Camera-type eye (tissue), 1 donor: ENCODE measurements around the gene GSTA2. TPM values are rescaled to one million over a fixed set of nuclear protein-coding genes. Genes with fewer than 3 reads are reported as not detected.

Experiments
- total RNA-seq: library from RNA; depleted of rRNA; stranded (reverse); fragments of >200 nt; gene quantifications from one replicate; pipeline ENCODE4 v1.2.3, GENCODE V29; 2014

The GSTA2 gene
- not detected for total RNA-seq

DNA sequence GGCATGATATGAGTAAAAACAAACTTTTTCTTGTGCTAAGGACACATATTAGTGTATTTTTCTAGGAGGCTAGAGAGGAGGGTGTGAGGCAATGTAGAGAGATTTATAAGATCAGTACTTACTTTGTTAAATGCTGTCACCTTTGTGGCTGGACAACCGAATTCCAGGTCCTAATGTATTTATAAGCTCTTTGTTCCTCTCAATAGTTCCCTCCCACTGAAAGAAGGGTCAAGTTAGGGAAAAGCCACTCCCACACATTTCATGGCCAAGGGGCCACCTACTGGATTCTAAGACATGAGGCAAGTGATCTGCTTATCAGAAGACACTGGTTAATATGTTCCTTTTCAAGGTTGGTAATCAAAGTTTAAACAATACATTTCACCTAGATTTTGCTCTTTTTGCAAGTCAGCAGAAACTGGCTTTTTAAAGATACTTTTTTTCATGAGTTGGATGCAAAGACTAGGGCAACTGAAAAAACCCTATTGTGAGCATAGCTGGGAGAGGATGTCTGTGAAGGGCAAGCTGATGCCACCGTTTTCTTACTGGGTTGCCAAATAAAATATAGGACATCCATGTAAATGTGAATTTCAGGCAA, at the start of gene GSTA2:
Gene GSTA2, minus strand, starts transcription at position 154 of the 595 bp plus-strand sequence. CDS start 5,528 bp downstream, outside the sequence.

GRCh38 chr6:52803668-52804255, 40.5 kb upstream of the GSTA2 start, which contains the start of gene GSTA1:
Gene GSTA1 (minus strand): TSS chr6:52803816. CDS start chr6:52799267, 4,549 bp downstream.

Other genes with a start within 250 kb of the GSTA2 start
- 19.9 TPM for gene TRAM2, start 186.4 kb downstream of the GSTA2 start, total RNA-seq
- 38.4 TPM for gene TMEM14A, start 92.4 kb downstream of the GSTA2 start, total RNA-seq
- 2.0 TPM for gene GSTA1, start 40.3 kb upstream of the GSTA2 start, total RNA-seq
- gene GSTA5, start 77.3 kb upstream of the GSTA2 start, total RNA-seq = not detected
- not detected for gene GSTA3, start 146.2 kb upstream of the GSTA2 start, total RNA-seq
- gene GSTA4, start 231.8 kb upstream of the GSTA2 start, total RNA-seq = 70.9 TPM